Esophagus squamous epithelium (tissue), 4 donors: ENCODE data around the gene NAV2.

Experiments used
- CTCF ChIP-seq, 6 experiments: fragments of 450-650 bp in 4 of 6; fragments of 200-600 bp in 2 of 6; sonication (generic) in 2 of 6; IDR thresholded peaks; one replicate each; pipeline ENCODE4 v1.5.1; 2016 to 2019; ENCODE audit warnings: antibody characterized with exemption in 6 of 6, mild to moderate bottlenecking in 4 of 6, moderate library complexity in 4 of 6
- POLR2A ChIP-seq, 4 donors: fragments of 450-650 bp; IDR thresholded peaks; one replicate each; pipeline ENCODE4 v1.6.1; 2017; ENCODE audit warnings: antibody characterized with exemption in 4 of 4, mild to moderate bottlenecking in 4 of 4, moderate library complexity in 3 of 4

GRCh38 chr11:20036626-20037335 lies 324.1 kb downstream of the NAV2 start:
- TF ChIP-seq CTCF (IDR thresholded peaks at IDR 0.05): no peak
- TF ChIP-seq POLR2A (IDR thresholded peaks at IDR 0.05): no peak
